K562 treated with DMSO at 1 percent for 12 hours (cell line): Measurements from ENCODE around the gene FCGR1A. TPM values are rescaled to one million over a fixed set of nuclear protein-coding genes. Genes with fewer than 3 reads are reported as not detected.

ENCODE experiments used
- total RNA-seq: library from RNA; unstranded; fragments of 300-600 nt; gene quantifications from 2 replicates; pipeline ENCODE4 v1.2.3, GENCODE V29; 2022; ENCODE audit not compliant: insufficient read depth

Gene FCGR1A
- 5.3 and 8.6 TPM in 2 replicates for total RNA-seq

DNA sequence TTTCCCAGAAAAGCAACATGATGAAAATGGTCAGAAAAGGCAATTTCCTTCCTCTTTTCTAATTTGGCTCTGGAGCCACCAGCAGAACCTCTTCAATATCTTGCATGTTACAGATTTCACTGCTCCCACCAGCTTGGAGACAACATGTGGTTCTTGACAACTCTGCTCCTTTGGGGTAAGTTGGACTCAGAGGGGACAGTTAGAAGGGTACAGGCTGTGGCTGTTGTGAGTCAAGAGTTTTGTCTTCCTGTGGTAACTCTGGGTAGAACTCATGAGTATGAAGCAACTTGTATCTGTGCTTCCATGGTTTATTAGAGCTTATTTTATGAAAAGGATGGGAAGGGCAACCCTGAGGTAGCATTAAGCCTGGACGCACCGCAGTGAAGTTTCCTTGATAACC, at the start of gene FCGR1A:
TSS of gene FCGR1A (plus strand) at position 95 of the 400 bp plus-strand sequence. CDS start at position 145, 50 bp downstream.

Other genes with a start within 250 kb of the FCGR1A start
- gene PPIAL4C, start 198.8 kb upstream of the FCGR1A start, total RNA-seq = not detected in 2 replicates
- gene BOLA1, start 116.9 kb downstream of the FCGR1A start, total RNA-seq = 2.1 and 2.3 TPM in 2 replicates
- 0.17 TPM in 1 of 2 replicates, not detected in the other for gene SV2A, start 135.2 kb downstream of the FCGR1A start, total RNA-seq
- 44.0 and 64.4 TPM in 2 replicates for gene SF3B4, start 145.1 kb downstream of the FCGR1A start, total RNA-seq
- gene MTMR11, start 154.2 kb downstream of the FCGR1A start, total RNA-seq = 0.65 and 0.74 TPM in 2 replicates
- 1.1 and 5.3 TPM in 2 replicates for gene OTUD7B, start 228.0 kb downstream of the FCGR1A start, total RNA-seq